Epithelial cell of prostate (primary cell): ENCODE results near the gene ASCC3.
A peak's percentile ranks its signal among the peaks of the same experiment; 100 is the strongest.

ENCODE experiments used
- DNase-seq: peaks from one replicate; pipeline ENCODE4 v3.0.0-alpha.2; 2011; ENCODE audit warnings: low read depth, low spot score
- H3K27ac ChIP-seq: fragments of 450-650 bp; 2 replicates; pipeline ENCODE4 v1.5.1; 2017; ENCODE audit warnings: mild to moderate bottlenecking

ASCC3 gene

GRCh38 chr6:100475554-100476320 lies 405.4 kb downstream of the ASCC3 start:
- no peak for DNase-seq

GRCh38 chr6:100473182-100473581 lies 407.9 kb downstream of the ASCC3 start:
- no peak overlapping the region for H3K27ac ChIP-seq
- no peak for DNase-seq

More at GRCh38 chr6:100475554-100476320, 405.4 kb downstream of the ASCC3 start:
- H3K27ac ChIP-seq: no peak overlapping the region

GRCh38 chr6:100472674-100473073 lies 408.5 kb downstream of the ASCC3 start:
- peak; percentile 61 for DNase-seq

GRCh38 chr6:100470422-100471120 lies 410.6 kb downstream of the ASCC3 start:
- no peak for DNase-seq
- H3K27ac ChIP-seq: no peak overlapping the region

More at GRCh38 chr6:100472674-100473073, 408.5 kb downstream of the ASCC3 start:
- H3K27ac ChIP-seq: no peak overlapping the region

GRCh38 chr6:100469101-100469859 lies 411.8 kb downstream of the ASCC3 start:
- no peak for DNase-seq

GRCh38 chr6:100468016-100468622 lies 413.0 kb downstream of the ASCC3 start:
- H3K27ac ChIP-seq: no peak overlapping the region
- no peak for DNase-seq

More at GRCh38 chr6:100469101-100469859, 411.8 kb downstream of the ASCC3 start:
- H3K27ac ChIP-seq: no peak overlapping the region

- H3K27ac ChIP-seq: no peak overlapping the region
- no peak for DNase-seq
These were observed 413.8 kb downstream of the ASCC3 start for GRCh38 chr6:100467129-100468015.

- DNase-seq: no peak
- no peak overlapping the region for H3K27ac ChIP-seq
These were observed 414.6 kb downstream of the ASCC3 start for GRCh38 chr6:100466410-100467128.

GRCh38 chr6:100465701-100466409 lies 415.3 kb downstream of the ASCC3 start:
- DNase-seq: no peak
- H3K27ac ChIP-seq: no peak overlapping the region

GRCh38 chr6:100464903-100465700 lies 416.0 kb downstream of the ASCC3 start, which contains the start of gene SIM1:
TSS of gene SIM1 (minus strand) at chr6:100464921. CDS start at chr6:100463468, 1,453 bp downstream.
- no peak within 1 kb of the TSS for H3K27ac ChIP-seq
- no peak for DNase-seq

GRCh38 chr6:100464162-100464851 lies 416.8 kb downstream of the ASCC3 start:
- DNase-seq: no peak
- no peak overlapping the region for H3K27ac ChIP-seq

- no peak for DNase-seq
- H3K27ac ChIP-seq: no peak overlapping the region
These were observed 417.4 kb downstream of the ASCC3 start for GRCh38 chr6:100463630-100464161.

- no peak overlapping the region for H3K27ac ChIP-seq
- no peak for DNase-seq
These were observed 418.2 kb downstream of the ASCC3 start for GRCh38 chr6:100462706-100463629.

GRCh38 chr6:100461917-100462705 lies 419.0 kb downstream of the ASCC3 start:
- no peak for DNase-seq
- no peak overlapping the region for H3K27ac ChIP-seq
